ENCODE results near the gene GTF2IRD1.
"Not testable (repeated sequence)": the region's sequence is repeated elsewhere in the genome, so short reads cannot be mapped to it uniquely, and the experiment has no call there.

Gene GTF2IRD1

DNA sequence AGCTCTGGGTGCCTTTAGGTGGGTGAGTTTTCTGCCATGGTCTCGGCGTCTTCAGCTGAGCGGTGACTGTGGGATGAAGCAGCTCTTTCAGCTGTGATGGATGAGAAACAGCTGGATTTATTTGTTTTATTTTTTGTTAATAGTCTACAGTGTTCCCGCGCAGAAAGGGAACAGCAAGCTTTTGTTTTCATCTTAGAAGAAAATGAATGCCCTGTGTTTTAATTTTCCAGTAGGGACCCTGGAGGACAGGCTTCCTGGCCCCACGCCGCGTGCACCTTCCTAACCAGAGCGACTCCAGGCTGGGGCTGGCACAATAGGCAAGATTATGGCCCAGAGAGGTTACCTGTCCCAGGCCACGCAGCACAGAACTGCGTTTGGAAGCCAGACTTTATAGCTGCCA is 57.6 kb downstream of the GTF2IRD1 start:
- peak in 2 of 56 donors; percentile 10 to 12 for DNase-seq

DNA sequence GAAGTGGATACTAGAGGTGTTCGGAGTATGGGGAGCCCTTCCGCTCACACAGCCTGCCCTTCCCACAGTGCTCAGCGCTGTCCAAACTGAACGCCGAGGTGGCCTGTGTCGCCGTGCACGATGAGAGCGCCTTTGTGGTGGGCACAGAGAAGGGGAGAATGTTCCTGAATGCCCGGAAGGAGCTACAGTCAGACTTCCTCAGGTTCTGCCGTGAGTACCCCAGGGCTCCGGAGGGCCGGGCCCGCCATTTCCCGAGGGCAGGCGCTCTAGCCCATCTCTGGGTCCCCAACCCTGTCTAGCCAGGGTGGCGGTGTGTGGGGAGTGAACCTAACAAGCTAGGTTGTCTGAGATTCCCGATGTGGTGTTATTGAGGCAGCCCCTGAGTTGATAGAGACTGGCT is 59.1 kb downstream of the GTF2IRD1 start:
- no peak for DNase-seq

DNA sequence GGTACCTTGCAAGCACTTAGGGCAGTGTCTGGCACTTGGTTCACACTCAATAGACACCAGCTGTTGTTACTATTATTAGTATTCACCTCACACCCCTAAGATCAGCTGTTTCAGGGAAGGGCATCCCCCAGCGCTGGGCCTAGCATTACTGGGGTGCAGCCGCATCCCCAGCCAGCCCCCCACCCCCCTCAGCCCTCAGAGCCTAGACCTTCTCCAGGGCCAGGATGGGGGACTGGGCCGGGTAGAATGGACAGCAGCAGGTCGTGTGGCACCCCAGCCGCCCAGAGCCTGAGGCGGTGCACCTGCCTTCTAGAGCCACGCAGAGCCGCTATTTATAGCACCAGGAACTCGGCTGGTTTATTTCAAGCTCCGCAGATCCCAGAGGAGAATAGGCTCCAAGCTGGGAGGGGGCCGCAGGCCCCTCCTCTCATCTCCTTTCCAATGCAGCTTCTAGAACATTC is 60.5 kb downstream of the GTF2IRD1 start:
- DNase-seq, result peak in 11 of 56 donors; percentile 4 to 75 (median 22)

DNA sequence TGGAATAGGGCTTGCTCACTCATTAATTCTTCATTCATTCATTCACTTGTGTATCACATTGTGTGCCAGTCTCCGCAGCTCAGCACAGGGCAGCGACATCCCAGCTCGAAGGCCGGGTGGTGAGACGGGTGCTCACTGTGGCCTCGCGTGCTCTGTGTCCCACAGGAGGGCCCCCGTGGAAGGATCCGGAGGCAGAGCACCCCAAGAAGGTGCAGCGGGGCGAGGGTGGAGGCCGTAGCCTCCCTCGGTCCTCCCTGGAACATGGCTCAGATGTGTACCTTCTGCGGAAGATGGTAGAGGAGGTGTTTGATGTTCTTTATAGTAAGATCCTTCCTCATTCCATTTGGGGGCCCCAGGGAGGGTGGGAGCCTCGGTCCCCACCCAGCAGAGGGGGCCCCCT is 61.6 kb downstream of the GTF2IRD1 start:
- no peak for DNase-seq

DNA sequence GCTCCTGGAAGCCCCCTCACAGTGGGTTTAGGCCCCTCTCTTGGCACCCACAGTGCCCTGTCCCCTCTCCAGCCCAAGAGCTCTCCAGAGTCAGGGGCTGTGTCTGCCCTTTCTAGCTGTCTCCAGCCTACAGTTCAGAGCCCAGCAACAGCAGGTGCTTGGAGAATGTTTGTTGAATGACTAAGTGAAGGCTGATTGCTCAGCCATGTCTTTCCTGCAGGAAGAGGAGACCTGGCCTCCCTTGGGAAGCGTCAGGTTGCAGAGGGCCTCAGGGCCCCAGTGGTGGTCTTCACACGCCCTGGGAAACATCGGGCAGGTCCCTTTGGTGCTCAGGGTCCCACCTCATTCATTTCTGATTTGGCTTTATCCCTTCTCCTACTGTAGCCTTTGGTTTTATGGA is 62.5 kb downstream of the GTF2IRD1 start:
- no peak for DNase-seq

DNA sequence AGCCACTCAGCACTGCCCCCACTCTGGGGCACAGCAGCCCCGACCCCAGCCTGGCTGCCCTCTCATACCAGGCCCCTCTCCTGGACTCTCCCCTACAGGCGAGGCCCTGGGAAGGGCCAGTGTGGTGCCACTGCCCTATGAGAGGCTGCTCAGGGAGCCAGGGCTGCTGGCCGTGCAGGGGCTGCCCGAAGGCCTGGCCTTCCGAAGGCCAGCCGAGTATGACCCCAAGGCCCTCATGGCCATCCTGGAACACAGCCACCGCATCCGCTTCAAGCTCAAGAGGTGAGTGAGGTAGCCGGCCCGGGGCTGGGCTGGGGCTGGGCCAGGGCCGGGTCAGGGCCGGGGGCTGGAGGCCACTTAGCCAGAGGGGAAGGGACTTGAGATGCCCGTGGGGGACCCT is 64.3 kb downstream of the GTF2IRD1 start:
- DNase-seq, result no peak

DNA sequence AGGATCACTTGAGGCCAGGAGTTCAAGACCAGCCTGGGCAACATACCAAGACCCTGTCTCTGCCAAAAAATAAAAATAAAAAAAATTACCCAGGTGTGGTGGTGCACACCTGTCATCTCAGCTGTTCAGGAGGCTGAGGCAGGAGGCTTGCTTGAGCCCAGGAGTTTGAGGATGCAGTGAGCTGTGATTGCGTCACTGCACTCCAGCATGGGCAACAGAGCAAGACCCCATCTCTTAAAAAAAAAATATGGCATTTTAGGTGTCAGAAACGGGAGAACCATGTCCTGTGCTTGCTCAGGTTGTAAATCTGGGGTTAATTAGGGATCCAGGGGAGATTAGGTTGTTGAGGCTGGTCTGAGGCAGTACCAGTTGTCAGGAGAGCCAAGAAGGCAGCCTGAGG is 64.9 kb downstream of the GTF2IRD1 start:
- DNase-seq, result no peak

DNA sequence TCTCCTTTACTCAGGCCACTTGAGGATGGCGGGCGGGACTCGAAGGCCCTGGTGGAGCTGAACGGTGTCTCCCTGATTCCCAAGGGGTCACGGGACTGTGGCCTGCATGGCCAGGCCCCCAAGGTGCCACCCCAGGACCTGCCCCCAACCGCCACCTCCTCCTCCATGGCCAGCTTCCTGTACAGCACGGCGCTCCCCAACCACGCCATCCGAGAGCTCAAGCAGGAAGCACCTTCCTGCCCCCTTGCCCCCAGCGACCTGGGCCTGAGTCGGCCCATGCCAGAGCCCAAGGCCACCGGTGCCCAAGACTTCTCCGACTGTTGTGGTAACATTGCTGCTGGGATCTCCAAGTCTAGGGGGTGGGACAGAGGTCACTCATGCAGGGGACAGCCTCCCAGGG is 65.7 kb downstream of the GTF2IRD1 start:
- no peak for DNase-seq

DNA sequence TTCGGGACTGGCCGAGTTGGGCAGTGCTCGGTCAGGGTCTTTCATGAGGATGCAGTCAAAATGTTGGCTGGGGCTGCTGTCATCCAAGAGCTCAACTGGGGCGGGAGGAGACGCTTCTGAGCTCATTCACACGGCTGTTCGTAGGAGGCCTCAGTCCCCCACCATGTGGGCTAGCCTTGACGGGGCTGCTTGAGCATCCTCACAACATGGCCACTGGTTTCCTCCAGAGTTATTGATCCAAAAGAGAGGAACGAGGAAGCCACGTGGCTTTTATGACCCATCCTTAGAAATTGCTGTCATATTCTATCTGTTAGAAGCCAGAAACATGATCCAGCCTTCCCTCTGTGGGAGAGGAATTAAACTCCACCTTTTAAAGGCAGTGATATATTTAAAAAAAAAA is 68.1 kb downstream of the GTF2IRD1 start:
- DNase-seq, result no peak

DNA sequence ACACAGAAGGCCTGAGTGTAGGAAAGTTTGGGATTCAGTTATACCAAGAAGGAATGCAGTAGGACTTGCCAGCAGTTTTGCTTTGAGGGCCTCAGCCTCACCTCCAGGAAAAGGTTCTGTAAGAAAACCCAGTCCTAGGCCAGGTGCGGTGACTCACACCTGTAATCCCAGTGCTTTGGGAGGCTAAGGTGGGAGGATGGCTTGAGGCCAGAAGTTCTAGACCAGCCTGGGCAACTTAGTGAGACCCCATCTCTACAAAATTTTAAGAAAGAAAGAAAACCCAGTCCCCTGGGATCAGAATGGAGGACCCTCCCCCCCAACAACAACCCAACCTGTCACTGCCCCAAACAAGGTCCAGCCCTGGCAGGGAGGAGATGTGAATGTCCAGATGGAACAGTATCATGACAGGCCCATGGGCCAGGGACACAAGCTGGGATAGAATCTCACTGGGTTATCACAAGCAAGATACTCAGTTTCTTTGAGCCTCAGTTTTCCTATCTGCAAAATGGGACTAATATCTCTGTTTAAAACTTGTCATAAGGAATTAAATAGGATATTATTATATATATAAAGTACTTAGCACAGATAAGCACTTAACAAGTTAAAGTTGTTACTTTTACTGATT is 68.7 kb downstream of the GTF2IRD1 start:
- DNase-seq, result no peak

DNA sequence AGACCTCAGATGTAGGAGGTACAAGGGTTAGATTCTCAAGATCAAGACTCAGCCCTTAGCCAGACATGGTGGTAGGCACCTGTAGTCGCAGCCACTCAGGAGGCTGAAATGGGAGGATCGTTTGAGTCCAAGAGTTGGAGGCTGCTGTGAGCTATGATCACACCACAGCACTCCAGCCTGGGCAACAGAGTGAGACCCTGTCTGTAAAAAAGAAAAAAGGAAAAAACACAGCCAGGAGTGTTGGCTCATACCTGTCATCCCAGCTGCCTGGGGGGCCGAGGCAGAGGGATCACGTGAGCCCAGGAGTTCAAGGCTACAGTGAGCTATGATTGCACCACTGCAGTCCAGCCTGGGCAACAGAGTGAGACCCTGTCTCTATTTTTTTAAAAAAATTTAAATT is 69.3 kb downstream of the GTF2IRD1 start:
- DNase-seq, result no peak

DNA sequence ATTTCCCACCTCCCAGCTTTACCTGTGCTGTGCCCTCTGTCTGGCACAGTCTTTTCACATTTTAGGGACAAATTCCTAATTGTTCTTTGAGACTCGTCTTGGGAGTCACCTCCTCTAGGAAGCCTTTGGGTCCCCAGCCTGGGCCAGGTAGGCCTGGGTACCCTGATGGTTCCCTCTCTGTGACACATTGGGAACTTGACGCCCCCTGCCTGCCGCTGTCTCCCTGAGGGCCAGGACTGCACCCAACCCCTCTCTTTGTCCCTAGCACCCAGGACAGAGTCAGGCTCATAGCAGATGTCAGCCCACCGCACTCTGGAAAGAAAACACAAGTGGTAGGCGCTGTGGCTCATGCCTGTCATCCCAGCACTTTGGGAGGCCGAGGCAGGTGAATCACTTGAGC is 71.4 kb downstream of the GTF2IRD1 start:
- no peak for DNase-seq

DNA sequence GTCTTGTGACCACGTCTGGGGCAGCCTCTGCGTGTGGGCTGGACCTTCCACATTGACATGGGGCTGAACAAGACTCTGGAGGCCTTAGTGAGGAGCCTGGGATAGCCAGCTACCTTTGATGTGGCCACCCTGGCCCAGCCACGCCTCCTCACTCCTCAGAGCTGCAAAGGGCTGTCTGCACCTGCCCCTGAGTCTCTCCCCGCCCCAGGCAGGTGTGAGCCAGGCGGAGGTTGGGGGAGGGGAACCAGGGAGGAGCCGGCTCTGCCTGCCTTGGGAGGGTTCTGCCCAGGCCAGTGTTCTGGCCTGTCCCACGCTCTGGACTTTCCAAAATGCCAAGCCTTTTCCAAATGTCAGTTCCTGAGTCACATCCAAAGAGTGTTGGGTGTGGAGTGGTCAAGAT is 72.2 kb downstream of the GTF2IRD1 start:
- no peak for DNase-seq

DNA sequence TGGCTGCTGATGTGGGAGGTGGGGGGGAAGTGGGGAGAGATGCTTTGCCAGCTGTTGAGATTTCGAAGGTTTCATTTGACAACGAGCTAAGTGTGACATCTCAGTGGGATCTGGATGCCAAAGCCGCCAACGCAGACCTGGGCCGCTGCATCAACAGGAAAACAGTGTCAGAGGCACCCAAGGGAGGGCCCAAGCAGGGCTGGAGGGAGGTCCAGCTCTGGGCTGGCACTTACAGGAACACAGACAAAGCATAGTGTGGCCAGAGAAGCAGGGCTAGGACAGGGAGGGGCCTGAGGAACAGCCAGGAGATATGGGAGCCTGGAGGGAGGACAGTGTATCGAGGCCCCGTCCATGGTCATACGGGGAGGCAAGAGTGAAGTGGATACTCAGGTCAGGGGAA is 73.1 kb downstream of the GTF2IRD1 start:
- DNase-seq, result no peak

DNA sequence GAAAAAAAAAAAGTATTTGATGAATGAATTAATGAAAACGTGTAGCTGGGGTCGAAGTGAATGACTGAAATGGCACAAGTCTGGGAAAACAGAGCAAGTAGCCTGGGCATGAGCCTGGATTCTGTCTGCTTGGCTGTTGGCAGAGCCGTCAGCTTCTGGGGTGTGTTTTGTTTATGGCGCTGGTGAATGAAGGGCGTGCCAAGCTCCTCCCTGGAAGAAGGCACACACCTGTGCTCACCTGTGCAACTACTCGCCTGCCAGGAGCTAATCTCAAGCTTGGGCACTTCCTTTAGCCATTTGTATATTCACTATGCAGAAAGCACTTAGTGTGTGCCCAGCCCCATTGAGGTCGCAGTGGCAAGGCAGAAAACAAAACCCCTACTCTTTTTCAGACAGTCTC is 74.1 kb downstream of the GTF2IRD1 start:
- DNase-seq, result no peak

DNA sequence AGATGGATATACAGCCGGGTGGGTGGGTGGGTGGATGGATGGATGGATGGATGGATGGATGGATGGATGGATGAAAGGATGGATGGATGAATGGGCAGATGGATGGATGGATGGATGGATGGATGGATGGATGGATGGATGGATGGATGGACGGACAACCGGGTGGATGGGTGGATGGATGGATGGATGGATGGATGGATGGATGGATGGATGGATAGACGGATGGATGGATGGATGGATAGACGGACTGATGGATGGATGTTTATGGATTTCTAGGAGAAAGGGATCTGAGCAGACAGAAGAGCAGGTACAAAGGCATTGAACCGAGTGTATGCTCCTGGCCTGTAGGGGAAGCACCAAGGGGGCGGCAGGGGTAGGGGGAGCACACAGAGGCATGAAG is 75.1 kb downstream of the GTF2IRD1 start:
- not testable (repeated sequence) for DNase-seq

DNA sequence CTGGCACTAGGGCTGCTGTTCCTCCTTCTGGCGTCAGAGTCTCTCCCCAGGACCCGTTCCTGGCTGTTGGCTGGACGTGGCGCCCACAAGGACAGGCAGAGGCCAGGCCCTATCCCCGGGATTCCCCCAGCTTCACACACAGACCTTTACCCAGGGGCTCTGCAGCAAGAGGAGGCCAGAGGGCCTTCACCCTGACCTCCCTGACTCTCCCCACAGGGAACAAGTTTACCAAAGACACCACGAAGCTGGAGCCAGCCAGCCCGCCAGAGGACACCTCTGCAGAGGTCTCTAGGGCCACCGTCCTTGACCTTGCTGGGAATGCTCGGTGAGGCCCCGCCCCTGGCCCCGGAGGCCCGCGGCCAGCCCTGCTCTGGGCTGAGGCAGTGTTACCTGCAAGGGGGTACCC is 82.2 kb downstream of the GTF2IRD1 start:
- DNase-seq, result no peak

DNA sequence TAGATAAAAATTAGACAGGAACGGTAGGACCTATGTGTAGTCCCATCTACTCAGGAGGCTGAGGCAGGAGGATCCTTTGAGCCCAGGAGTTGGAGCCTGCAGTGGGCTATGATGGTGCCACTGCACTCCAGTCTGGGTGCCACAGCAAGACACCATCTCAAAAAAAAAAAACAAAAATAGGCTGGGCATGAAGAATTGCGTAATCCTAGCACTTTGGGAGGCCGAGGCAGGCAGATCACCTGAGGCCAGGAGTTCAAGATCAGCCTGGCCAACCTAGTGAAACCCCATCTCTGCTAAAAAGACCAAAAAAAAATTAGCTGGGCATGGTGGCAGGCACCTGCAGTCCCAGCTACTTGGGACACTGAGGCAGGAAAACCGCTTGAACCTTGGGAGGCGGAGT is 88.2 kb downstream of the GTF2IRD1 start:
- not testable (repeated sequence) for DNase-seq

DNA sequence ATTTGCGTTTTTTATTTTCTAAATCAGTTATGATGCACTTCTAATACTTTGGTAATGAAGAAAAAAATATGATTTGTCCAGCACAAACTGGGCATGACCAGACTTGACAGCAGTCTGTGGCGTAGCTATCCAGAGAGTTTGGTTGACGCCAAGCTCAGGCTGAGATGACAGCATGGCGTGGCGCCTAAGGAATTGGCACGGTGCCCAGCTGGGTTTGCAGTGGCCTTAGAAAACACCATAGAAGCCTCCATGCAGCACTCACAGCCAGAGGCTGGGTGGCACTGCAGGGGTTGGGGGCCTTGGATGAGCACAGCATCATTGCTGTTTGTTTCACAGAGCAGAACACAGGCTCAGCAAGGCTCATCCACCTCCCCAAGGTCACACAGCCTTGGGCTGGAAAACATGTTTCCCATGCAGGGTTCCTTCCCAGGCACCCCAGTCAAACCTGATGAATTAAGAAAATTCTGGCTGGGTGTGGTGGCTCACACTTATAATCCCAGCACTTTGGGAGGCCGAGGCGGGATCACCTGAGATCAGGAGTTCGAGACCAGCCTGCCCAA is 88.9 kb downstream of the GTF2IRD1 start:
- DNase-seq, result peak in 33 of 56 donors; percentile 1 to 67 (median 13)

DNA sequence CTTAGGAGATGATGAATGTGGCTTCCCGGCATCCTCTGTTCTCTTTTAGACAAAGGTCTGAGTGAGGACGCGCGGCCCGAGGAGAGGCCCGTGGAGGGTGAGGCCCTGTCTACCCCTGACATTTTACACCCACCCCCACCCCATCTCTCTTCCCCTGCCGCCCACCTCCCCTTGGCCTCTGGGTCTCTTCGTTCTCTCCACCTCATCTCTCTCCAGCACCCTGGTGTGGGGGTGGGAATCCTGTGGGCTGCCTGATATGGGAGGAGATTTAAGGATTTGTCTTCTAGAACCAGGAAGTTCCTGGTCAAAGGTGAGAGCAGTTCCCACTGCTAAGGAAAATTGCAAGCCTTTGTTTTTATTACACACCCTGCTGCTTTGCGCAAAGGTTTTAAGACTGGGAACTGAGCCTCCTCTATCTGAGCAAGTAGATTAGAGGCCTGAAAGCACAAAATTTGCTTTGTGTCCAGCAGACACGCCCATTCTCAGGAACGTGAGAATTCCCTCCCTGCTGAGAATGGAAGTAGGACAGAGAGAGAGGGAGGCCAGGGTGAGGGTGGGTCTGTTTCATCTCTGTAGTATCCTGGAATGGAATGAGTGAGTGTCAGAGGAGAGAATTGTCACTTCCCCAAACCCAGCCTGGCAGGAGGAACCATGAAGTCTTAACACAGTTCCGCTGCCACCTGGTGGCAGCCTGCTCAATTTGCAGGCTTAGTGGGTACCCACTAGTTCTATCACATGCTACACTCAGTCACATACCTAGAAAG is 91.2 kb downstream of the GTF2IRD1 start:
- no peak for DNase-seq

DNA sequence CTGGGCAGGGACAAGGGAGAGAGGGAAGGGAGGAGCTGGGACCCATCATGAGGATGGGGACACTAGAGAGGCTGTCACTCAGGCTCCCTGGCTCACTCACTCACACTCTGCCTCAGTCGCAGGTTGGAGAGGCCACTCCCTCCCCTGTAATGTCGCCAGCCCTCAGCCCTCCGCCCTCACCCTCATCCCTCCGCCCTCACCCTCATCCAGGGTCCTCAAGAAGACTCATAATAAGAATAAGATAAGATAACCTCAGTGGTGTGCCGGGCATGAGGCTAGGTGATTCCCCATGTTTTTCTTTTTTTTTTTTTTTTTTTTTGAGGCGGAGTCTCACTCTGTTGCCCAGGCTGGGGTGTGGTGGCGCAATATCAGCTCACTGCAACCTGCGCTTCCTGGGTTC is 92.2 kb downstream of the GTF2IRD1 start:
- no peak for DNase-seq

DNA sequence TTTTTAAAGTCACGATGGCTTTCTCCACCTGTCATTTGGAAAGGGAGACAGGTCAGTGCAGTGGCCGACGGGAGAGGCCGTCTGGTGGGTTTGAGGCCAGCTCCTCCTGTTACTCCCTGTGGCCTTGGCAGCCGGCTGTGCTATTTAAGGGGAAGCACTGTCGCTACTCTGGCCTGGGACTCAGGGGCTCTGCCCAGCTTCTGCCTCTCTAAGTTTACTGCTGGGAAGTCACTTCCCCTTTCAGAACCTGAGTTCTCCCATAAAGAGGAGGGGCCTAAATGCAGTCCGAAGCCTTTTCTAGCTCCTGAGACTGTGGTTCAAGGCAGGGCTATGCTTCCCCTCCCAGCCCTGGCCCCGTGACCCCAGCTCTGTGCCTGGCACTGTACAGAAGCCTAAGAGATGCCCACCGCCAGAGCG is 99.9 kb downstream of the GTF2IRD1 start:
- DNase-seq, result peak in 3 of 56 donors; percentile 4 to 18 (median 9)

DNA sequence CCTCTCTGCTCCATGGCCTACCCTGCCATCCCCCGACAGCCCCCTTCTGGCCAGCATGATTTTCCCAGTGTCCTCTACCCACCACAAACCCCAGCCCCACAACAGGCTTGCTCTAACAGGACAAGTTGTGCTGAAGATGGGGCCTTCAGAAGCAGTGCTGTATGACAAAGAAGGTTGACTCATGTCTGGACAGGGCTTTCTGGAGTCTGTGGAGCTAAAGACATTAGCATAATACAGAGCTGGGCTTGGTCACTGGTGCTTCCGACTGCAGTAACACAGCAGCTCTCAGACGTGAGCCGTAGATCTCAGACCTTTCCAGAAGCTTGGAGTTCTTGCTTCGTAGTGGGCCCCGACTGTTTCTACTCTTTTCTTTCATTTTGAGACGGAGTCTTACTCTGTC is 100.5 kb downstream of the GTF2IRD1 start:
- no peak for DNase-seq
